Stimulated activated CD4-positive, alpha-beta T cell treated with anti-CD3 and anti-CD28 coated beads, Interleukin-12 subunit alpha, Interleukin-12 subunit beta, amount 100 ng/mL, for 4 hours (primary cell): Measurements from ENCODE around the gene GHRL.
A peak's percentile ranks its signal among the peaks of the same experiment; 100 is the strongest.

Experiments
- DNase-seq: peaks from one replicate; pipeline ENCODE4 v3.0.0-alpha.2; 2020

The GHRL gene

GRCh38 chr3:10294030-10294586 is 1.4 kb upstream of the GHRL start:
- no peak for DNase-seq

- DNase-seq: no peak
Measured at GRCh38 chr3:10291641-10292040, 1.1 kb downstream of the GHRL start.

DNA sequence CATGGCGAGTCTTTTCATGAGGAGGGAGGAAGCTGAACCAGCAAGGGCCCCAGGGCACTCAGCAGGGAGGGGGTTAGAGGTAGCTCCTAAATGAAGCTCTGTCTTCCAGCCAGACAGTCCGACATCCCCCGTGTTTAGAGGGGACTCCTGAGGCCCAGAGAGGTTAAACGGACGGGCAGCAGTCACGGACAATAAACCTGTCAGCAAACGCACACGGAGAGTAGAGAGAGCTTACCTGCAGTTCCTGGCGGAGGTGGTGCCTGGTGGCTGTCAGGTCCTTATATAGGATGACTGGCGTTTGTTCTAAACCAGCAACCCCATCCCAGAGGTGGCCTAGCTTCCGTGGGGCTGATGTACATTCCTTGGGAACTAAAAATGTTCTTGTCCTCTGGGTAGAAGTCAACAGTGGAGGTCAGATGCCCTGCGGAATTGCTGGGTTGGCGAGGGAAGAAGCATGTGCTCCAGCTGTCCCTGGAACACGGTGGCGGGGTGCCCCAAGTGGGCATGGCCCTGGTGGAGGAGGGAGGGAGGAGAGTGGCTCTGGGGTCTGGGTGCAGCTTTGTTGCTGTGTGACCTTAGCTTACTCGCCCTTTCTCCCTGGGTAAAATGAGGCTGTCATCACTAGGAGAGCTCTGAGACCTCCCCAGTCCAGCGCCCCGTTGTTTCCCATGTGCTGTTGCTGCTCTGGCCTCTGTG is 2.1 kb downstream of the GHRL start:
- no peak for DNase-seq

DNA sequence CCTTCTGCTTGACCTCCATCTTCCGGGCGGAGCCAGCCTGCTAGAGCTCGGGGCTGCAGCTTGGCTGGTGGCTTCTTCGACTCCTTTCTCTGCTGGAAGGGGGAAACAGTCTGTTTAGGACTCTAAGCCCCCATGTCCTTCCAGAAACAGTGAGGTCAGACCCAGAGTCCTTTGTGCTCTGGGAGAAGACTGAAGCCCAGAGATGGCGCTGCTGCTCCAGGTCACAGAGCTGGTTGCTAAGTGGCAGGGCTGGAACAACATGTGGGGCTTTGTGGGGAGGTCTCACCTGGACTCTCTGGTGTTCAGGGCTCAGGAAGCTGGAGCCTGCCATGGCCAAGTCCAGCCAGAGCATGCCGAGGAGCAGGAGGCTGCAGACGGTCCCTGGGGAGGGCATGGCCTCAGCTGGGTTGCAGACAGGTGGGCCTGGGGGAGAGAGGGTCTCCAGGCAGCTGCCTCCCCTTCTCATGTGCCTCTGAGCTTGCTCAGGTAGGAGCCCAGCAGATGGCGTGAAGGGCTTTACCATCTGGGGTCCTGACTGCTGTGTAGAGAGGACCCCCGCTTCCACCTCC is 2.9 kb downstream of the GHRL start:
- no peak for DNase-seq

- no peak for DNase-seq
Measured at GRCh38 chr3:10289077-10289476, 3.7 kb downstream of the GHRL start.

GRCh38 chr3:10288575-10288960 is 4.2 kb downstream of the GHRL start:
- no peak for DNase-seq

GRCh38 chr3:10287936-10288574 is 4.7 kb downstream of the GHRL start:
- no peak for DNase-seq

DNA sequence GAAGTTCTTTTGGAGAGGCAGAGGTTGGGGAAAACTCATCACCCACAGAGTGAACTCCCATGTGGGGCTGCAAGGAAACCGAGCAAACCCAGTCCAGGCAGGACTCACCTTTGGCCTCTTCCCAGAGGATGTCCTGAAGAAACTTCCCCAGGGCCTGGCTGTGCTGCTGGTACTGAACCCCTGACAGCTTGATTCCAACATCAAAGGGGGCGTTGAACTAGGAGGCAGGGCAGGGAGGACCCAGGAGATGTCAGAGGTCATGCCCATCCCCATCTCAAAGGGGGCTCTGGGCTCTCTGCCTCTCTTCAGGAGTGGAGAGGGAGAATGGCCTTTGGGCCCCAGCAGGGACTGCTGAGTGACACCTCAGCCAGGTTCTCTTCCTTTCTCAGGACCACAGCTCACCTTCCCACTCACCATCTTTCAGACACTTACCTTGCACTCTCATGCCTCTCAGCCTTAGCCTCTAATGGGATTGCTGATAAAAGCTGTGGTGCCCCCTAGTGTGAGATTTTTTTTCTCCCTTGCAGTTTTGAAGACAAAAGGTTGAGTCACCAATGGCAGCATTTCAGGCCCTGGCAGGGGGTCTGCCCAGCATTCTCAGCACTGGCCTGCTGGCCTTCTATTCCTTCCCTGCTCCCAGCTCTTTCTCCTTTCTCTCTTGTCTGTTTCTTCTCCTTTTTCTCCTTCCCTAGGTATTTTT is 6.0 kb downstream of the GHRL start:
- no peak for DNase-seq

- DNase-seq: no peak
Measured at GRCh38 chr3:10286133-10286524, 6.6 kb downstream of the GHRL start.

- no peak for DNase-seq
Measured at GRCh38 chr3:10285272-10286132, 7.2 kb downstream of the GHRL start.

DNA sequence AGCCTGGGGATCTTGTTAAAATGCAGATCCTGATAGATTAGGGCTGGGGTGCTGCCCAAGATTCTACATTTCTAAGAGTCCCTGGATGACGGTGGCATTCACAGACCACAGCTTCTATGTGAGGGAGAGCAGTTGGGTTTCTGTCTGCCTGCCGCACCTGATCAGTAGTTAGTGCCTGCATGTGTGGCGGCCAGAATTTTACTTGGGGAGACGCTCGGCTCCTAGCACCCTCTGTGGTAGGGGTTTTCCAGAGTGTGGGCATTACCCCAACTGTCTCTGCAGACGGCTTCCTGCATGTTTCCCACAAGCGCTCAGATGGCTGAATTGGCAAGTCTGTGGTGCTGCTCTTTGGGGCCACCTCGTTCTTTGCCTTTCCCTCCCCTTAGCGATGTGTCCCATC is 8.3 kb downstream of the GHRL start:
- DNase-seq: peak; percentile 17

DNA sequence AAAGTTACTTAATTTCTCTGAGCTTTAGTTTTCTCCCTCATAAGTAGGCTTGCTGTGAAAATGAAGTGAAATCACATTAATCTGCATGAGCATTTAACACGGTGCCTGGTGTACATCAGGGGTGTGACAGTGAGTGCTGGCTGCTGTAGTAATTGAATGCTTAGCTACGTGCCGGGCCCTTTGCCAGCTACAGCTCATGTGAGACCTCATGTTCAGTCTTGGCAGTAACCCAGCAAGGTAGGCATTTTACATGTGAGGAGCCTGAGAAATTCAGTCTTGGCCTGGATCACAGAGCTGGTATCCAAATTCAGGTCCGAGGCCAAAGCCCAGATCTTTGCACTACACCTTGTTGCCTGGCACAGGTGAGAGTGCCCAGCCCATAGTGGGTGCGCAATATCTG is 9.1 kb downstream of the GHRL start:
- DNase-seq: no peak

- no peak for DNase-seq
Measured at GRCh38 chr3:10281951-10282350, 10.8 kb downstream of the GHRL start.

- no peak for DNase-seq
Measured at GRCh38 chr3:10280571-10280970, 12.2 kb downstream of the GHRL start.

- no peak for DNase-seq
Measured at GRCh38 chr3:10280177-10280529, 12.6 kb downstream of the GHRL start.

- no peak for DNase-seq
Measured at GRCh38 chr3:10279384-10280176, 13.2 kb downstream of the GHRL start.

- no peak for DNase-seq
Measured at GRCh38 chr3:10278501-10278900, 14.2 kb downstream of the GHRL start.

DNA sequence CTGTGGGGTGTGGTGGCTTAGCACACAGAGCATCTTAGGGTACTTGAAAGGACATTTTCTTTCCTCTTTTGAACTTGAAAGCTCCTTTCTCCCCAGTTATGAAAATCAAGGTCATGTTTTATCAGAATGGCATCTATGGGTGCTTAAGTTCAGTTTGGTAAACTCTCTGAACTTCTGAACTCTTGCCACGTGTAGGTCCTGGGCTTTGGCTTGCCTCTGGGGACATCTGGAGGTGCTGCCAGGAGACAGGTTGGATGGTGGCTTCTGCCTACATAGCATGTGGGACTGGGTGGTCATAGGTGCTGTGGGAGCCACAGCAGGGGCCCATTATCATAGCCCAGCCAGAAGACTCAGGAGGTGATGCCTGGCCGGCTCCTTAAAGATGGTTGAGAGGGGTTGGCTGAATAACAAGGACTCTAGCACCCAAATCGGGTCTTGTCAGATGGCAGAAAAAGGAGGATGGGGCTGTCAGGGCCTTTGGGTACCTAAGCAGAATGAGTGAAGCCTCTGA is 15.6 kb downstream of the GHRL start:
- no peak for DNase-seq

DNA sequence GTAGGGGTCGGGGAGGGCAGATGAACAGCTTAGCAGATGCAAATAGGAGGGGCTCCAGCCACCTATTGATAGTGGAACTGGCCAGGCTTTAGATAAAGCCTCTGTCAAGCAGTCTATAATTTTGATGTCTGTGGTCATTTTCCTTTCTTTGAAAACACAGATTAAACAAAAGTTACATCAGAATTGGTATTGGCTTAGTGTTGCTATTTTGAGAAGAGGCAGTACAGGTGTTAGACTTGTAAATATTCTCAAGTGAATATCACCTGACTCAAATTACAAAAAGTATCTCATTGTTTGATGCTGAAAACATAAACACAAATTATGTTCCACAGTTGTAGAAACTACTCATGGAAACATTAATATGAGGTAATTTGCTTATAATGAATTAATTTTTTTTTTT is 18.1 kb downstream of the GHRL start:
- DNase-seq: no peak

GRCh38 chr3:10273702-10274305 is 18.9 kb downstream of the GHRL start:
- no peak for DNase-seq

DNA sequence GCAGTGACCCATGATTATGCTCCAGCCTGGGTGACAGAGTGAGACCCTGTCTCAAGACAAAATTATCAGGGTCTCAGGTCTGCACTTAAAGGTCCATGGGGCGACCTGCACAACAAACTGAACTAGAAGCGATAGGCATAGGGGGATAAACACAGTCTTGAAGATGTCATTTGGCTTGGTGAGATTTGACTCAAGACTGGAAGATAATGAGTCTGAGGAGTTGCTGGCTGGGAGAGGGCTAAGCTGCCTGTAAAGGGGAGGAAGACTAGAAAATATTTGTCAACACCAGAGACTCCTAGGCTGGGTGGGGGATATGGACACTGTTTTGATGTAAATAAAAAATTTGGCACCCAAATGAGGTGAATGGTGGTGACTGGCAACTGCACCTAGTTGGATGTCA is 19.8 kb downstream of the GHRL start:
- no peak for DNase-seq
